Heart left ventricle (tissue), 13 donors: ENCODE data around the gene ZNF71.

Experiments used
- CTCF ChIP-seq, 12 donors: fragments of 200-600 bp; sonication (generic) in 4 of 12; IDR thresholded peaks; one replicate each; pipeline versions ENCODE4 v1.5.0 to v1.8.0; 2018 to 2022; ENCODE audit warnings: antibody characterized with exemption in 12 of 12, mild to moderate bottlenecking in 5 of 12
- POLR2A ChIP-seq, 2 donors: fragments of 450-650 bp; IDR thresholded peaks; one replicate each; pipeline ENCODE4 v1.6.1; 2017; ENCODE audit warnings: antibody characterized with exemption in 2 of 2, mild to moderate bottlenecking in 2 of 2, moderate library complexity in 2 of 2
- donor health status: ischemic (EF 13 %, LVEDD 7.1; RV severe dilation, severe dysfunction).
- donor health status: DM: no; HTN: yes; CAD: no.
- donor health status: DM: no; HTN: no; CAD: no.
- donor health status: ischemic (EF 25% LVEDD 6.9; RV normal size, moderate dysfunction).
- donor health status: ischemic (EF 25% LVEDD 5.7; RV mildly dilated, moderate dysfunction).
- donor health status: ischemic (EF 35%, LVEDD 5.7; RV mildly dilated, moderate dysfunction).
- donor health status: nonischemic (EF 11% LVEDD 7.7; RV severe dilation, severe dysfunction).
- donor health status: DM: yes; HTN: yes; CAD: no.
- donor health status: PGD.
- donor health status: ischemic (EF 29% LVEDD 5.4; RV normal size, mild dysfunction).
- donor health status: nonischemic (EF 23%, LVEDD 6.1; RV moderate dilation, normal function).

- no peak for TF ChIP-seq CTCF (IDR thresholded peaks at IDR 0.05)
- no peak for TF ChIP-seq POLR2A (IDR thresholded peaks at IDR 0.05)
Measured at GRCh38 chr19:56643460-56643955, 48.4 kb downstream of the ZNF71 start.
